ENCODE results near the gene SDCCAG8. TPM values are rescaled to one million over a fixed set of nuclear protein-coding genes. Genes with fewer than 3 reads are reported as not detected.

SDCCAG8 gene
- total RNA-seq, 1 experiment from 2014 or later = 10.0 TPM

- H3K36me3 Mint-ChIP-seq (ENCODE audit: insufficient read depth in 1 of 3, low read depth in 3 of 3) = no peaks in the 10 kb centered on the region
- H3K23ac ChIP-seq (ENCODE audit: insufficient read length, low read depth, low read length) = no peak overlapping the region
- no peak overlapping the region for H2AFZ ChIP-seq (ENCODE audit: low read length)
- no peak overlapping the region for H3K18ac ChIP-seq (ENCODE audit: insufficient read length, low read depth, low read length)
- no peak overlapping the region for H4K5ac ChIP-seq (ENCODE audit: insufficient read length, low read depth, low read length)
- no peak overlapping the region for H3K56ac ChIP-seq (ENCODE audit: insufficient read length, low read depth, low read length)
- WGBS (ENCODE audit: extremely low coverage, insufficient read length, low lambda C conversion rate) = no CpG with 5 or more reads among the region's 11 CpGs
- H3T11ph ChIP-seq (ENCODE audit: low read length) = no peak overlapping the region
- H3K4ac ChIP-seq (ENCODE audit: low read depth, low read length) = no peak overlapping the region
- no peak overlapping the region for H3K14ac ChIP-seq (ENCODE audit: insufficient read depth, low read length)
- no peak overlapping the region for H2BK12ac ChIP-seq (ENCODE audit: insufficient read length, low read depth, low read length)
- no peaks in the 10 kb centered on the region for H3K9me3 Mint-ChIP-seq
- no peak overlapping the region for H3K9ac ChIP-seq (ENCODE audit: extremely low read depth, insufficient read length, low read length)
- H3K27ac ChIP-seq (ENCODE audit: insufficient read length, low read depth, low read length) = no peak overlapping the region
- H2BK5ac ChIP-seq (ENCODE audit: insufficient read length, low read length) = no peak overlapping the region
- no peaks in the 10 kb centered on the region for H4K20me1 ChIP-seq (ENCODE audit: control insufficient read depth, insufficient read depth, insufficient read length)
- H2BK15ac ChIP-seq (ENCODE audit: low read depth, low read length) = no peak overlapping the region
- H4K91ac ChIP-seq (ENCODE audit: insufficient read length, low read depth, low read length) = no peak overlapping the region
- H3K79me1 ChIP-seq (ENCODE audit: insufficient read depth, low read depth, low read length, poor library complexity, severe bottlenecking) = no peaks in the 10 kb centered on the region
- H3K4me1 ChIP-seq (ENCODE audit: insufficient read depth, low read length) = no peaks in the 10 kb centered on the region
- H2AK5ac ChIP-seq (ENCODE audit: insufficient read length, low read length) = no peak overlapping the region
- no peaks in the 10 kb centered on the region for H3K79me2 ChIP-seq (ENCODE audit: insufficient read depth, low read length)
- peaks cover 0 to 4% of the 10 kb centered on the region in 2 experiments; a peak in 1 of 4 replicates for H3K4me1 Mint-ChIP-seq
- H3K27me3 Mint-ChIP-seq (ENCODE audit: low read depth) = no peaks in the 10 kb centered on the region
- DNase-seq = peak; percentile 10
- no peak overlapping the region for H3K4me3 Mint-ChIP-seq
- no peak overlapping the region for H2BK120ac ChIP-seq (ENCODE audit: low read depth, low read length, poor library complexity, severe bottlenecking)
- no peaks in the 10 kb centered on the region for H3K9me3 ChIP-seq (ENCODE audit: control insufficient read depth, low read depth, low read length)
- no peak overlapping the region for H4K8ac ChIP-seq (replicated peaks; ENCODE audit: insufficient read length, low read depth, low read length)
- H3K27ac Mint-ChIP-seq = no peak overlapping the region
- no peak overlapping the region for H2BK20ac ChIP-seq (ENCODE audit: low read depth, low read length, poor library complexity, severe bottlenecking)
- no peaks in the 10 kb centered on the region for H3K23me2 ChIP-seq (ENCODE audit: insufficient read length, low read depth, low read length, poor library complexity, severe bottlenecking)
- H3K27me3 ChIP-seq (ENCODE audit: insufficient read depth, low read length) = no peaks in the 10 kb centered on the region
- no peak for TF ChIP-seq CTCF (conservative IDR thresholded peaks at IDR 0.05)
- no peak overlapping the region for H3K4me2 ChIP-seq (ENCODE audit: insufficient read depth, insufficient read length, low read length)
Observed at GRCh38 chr1:243455760-243456651, 200.2 kb downstream of the SDCCAG8 start.
